ENCODE results near the gene MRPL22. TPM values are rescaled to one million over a fixed set of nuclear protein-coding genes. Genes with fewer than 3 reads are reported as not detected.

MRPL22 gene
- total RNA-seq, 1 donor from 2014 or later: 34.6 TPM

- Mint-ChIP-seq H3K27ac (ENCODE audit: unreplicated experiment) (peak overlapping the region; percentile 96), H3K4me3 (ENCODE audit: unreplicated experiment) (peak overlapping the region; percentile 84), H3K27me3 (ENCODE audit: low read depth) (no peaks in the 10 kb centered on the region), H3K4me1 (ENCODE audit: low read depth) (peaks cover 45% of the 10 kb centered on the region), H3K9me3 (ENCODE audit: low read depth) (no peaks in the 10 kb centered on the region), H3K36me3 (ENCODE audit: low read depth) (peaks cover 3% of the 10 kb centered on the region)
- DNase-seq (ENCODE audit: low spot score): no peak
- TF ChIP-seq CTCF (IDR thresholded peaks at IDR 0.05): no peak
Observed at GRCh38 chr5:154940375-154940771, 500 bp upstream of the MRPL22 start.

GRCh38 chr5:154943527-154943926, 2.7 kb downstream of the MRPL22 start:
- no peaks in the 10 kb centered on the region for H3K36me3 Mint-ChIP-seq (ENCODE audit: low read depth)
- no peak for TF ChIP-seq CTCF (IDR thresholded peaks at IDR 0.05)
- peaks cover 26% of the 10 kb centered on the region for H3K4me1 Mint-ChIP-seq (ENCODE audit: low read depth)
- H3K4me3 Mint-ChIP-seq (ENCODE audit: unreplicated experiment): no peak overlapping the region
- H3K27me3 Mint-ChIP-seq (ENCODE audit: low read depth): no peaks in the 10 kb centered on the region
- no peak overlapping the region for H3K27ac Mint-ChIP-seq (ENCODE audit: unreplicated experiment)
- no peaks in the 10 kb centered on the region for H3K9me3 Mint-ChIP-seq (ENCODE audit: low read depth)
- no peak for DNase-seq (ENCODE audit: low spot score)

DNA sequence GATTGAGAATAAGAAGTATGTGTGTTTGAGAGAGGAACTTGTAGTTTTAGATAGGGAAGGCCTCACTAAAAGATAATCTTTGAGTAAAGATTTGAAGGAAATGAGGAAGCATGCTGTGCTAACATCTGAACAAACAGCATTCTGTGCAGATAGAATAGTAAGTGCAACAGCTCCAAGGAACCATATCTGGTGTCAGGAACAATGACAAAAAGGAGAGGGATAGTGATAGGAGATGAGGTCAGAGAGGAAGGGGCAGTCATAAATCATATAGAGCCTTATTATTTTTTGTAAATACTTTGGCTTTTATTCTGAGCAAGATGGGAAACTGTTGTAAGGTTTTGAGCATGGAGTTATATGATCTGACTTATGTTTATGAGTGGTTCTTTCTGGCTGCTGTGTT, 3.8 kb downstream of the MRPL22 start:
- H3K9me3 Mint-ChIP-seq (ENCODE audit: low read depth): no peaks in the 10 kb centered on the region
- no peaks in the 10 kb centered on the region for H3K27me3 Mint-ChIP-seq (ENCODE audit: low read depth)

GRCh38 chr5:154945695-154946301, 4.9 kb downstream of the MRPL22 start:
- no peak for DNase-seq (ENCODE audit: low spot score)

More for the DNA sequence above, 3.8 kb downstream of the MRPL22 start:
- peaks cover 25% of the 10 kb centered on the region for H3K4me1 Mint-ChIP-seq (ENCODE audit: low read depth)
- H3K4me3 Mint-ChIP-seq (ENCODE audit: unreplicated experiment): no peak overlapping the region
- TF ChIP-seq CTCF (IDR thresholded peaks at IDR 0.05): no peak
- H3K36me3 Mint-ChIP-seq (ENCODE audit: low read depth): no peaks in the 10 kb centered on the region
- H3K27ac Mint-ChIP-seq (ENCODE audit: unreplicated experiment): no peak overlapping the region
- no peak for DNase-seq (ENCODE audit: low spot score)

GRCh38 chr5:154947778-154948177, 6.9 kb downstream of the MRPL22 start:
- no peaks in the 10 kb centered on the region for H3K36me3 Mint-ChIP-seq (ENCODE audit: low read depth)
- DNase-seq (ENCODE audit: low spot score): no peak
- peaks cover 5% of the 10 kb centered on the region for H3K4me1 Mint-ChIP-seq (ENCODE audit: low read depth)
- no peak overlapping the region for H3K4me3 Mint-ChIP-seq (ENCODE audit: unreplicated experiment)
- no peak overlapping the region for H3K27ac Mint-ChIP-seq (ENCODE audit: unreplicated experiment)
- H3K27me3 Mint-ChIP-seq (ENCODE audit: low read depth): no peaks in the 10 kb centered on the region
- TF ChIP-seq CTCF (IDR thresholded peaks at IDR 0.05): no peak
- no peaks in the 10 kb centered on the region for H3K9me3 Mint-ChIP-seq (ENCODE audit: low read depth)

More at GRCh38 chr5:154945695-154946301, 4.9 kb downstream of the MRPL22 start:
- peaks cover 16% of the 10 kb centered on the region for H3K4me1 Mint-ChIP-seq (ENCODE audit: low read depth)
- no peak overlapping the region for H3K27ac Mint-ChIP-seq (ENCODE audit: unreplicated experiment)
- H3K27me3 Mint-ChIP-seq (ENCODE audit: low read depth): no peaks in the 10 kb centered on the region
- H3K4me3 Mint-ChIP-seq (ENCODE audit: unreplicated experiment): no peak overlapping the region
- H3K36me3 Mint-ChIP-seq (ENCODE audit: low read depth): no peaks in the 10 kb centered on the region
- no peaks in the 10 kb centered on the region for H3K9me3 Mint-ChIP-seq (ENCODE audit: low read depth)
- peak; percentile 87 for TF ChIP-seq CTCF (IDR thresholded peaks at IDR 0.05)
